GM19238 (cell line): Measurements from ENCODE around the gene BRK1.
"Not testable (repeated sequence)": the region's sequence is repeated elsewhere in the genome, so short reads cannot be mapped to it uniquely, and the experiment has no call there.

ENCODE experiments used
- DNase-seq: peaks from one replicate; pipeline ENCODE4 v3.0.0; 2011; ENCODE audit warnings: low spot score; ENCODE audit not compliant: insufficient read length

Gene BRK1

DNA sequence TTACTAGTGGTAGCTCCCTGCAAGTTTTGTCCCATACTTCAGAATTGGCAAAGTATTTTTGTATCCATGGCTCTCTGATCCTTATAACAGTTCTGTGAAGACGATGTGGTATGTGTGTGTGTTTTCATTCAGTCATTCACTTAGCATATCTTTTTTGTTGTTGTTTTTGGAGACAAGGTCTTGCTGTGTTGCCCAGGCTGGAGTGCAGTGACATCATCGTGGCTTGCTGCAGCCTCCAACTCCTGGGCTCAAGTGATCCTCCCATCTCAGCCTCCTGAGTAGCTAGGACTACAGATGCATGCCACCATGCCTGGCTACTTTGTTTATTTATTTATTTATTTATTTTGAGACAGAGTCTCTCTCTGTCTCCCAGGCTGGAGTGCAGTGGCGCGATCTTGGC lies 60.7 kb downstream of the BRK1 start:
- DNase-seq = not testable (repeated sequence)
